Erythroblast (primary cell): Measurements from ENCODE around the gene IL5RA.

Experiments
- GATA1 ChIP-seq: IDR thresholded peaks from 2 replicates; pipeline ENCODE4 v1.6.1; 2011; ENCODE audit warnings: low read depth, mild to moderate bottlenecking, control low read depth, low read length, moderate library complexity
- POLR2A ChIP-seq: IDR thresholded peaks from 2 replicates; pipeline ENCODE4 v1.6.1; 2011; ENCODE audit warnings: mild to moderate bottlenecking, low read length

- no peak for TF ChIP-seq POLR2A
- no peak for TF ChIP-seq GATA1
Observed at GRCh38 chr3:3068358-3068881, 41.8 kb downstream of the IL5RA start.
